Effector memory CD4-positive, alpha-beta T cell (primary cell): ENCODE measurements around the gene TBXAS1.

Experiments
- DNase-seq, 3 donors: peaks; one replicate each; pipeline ENCODE4 v3.0.0-alpha.2; 2020
- H3K27ac ChIP-seq: 2 replicates; pipeline ENCODE4 v1.7.0; 2013; ENCODE audit warnings: mild to moderate bottlenecking, low read length, moderate library complexity; ENCODE audit not compliant: insufficient read depth, poor library complexity, severe bottlenecking
- H3K27me3 ChIP-seq: replicated peaks from 2 replicates; pipeline ENCODE4 v1.7.0; 2013; ENCODE audit warnings: mild to moderate bottlenecking, low read length; ENCODE audit not compliant: insufficient read depth, control insufficient read depth, poor library complexity, severe bottlenecking
- H3K36me3 ChIP-seq: 2 replicates; pipeline ENCODE4 v1.7.0; 2013; ENCODE audit warnings: mild to moderate bottlenecking, low read length, moderate library complexity; ENCODE audit not compliant: control insufficient read depth, insufficient read depth
- H3K4me1 ChIP-seq: 2 replicates; pipeline ENCODE4 v1.7.0; 2013; ENCODE audit warnings: low read length, mild to moderate bottlenecking; ENCODE audit not compliant: control insufficient read depth, insufficient read depth, poor library complexity, severe bottlenecking
- H3K4me3 ChIP-seq: 2 replicates; pipeline ENCODE4 v1.7.0; 2013; ENCODE audit warnings: low read length, low read depth, mild to moderate bottlenecking; ENCODE audit not compliant: insufficient read depth, poor library complexity, severe bottlenecking
- H3K9me3 ChIP-seq: 2 replicates; pipeline ENCODE4 v1.7.0; 2013; ENCODE audit warnings: mild to moderate bottlenecking, low read length, moderate library complexity; ENCODE audit not compliant: control insufficient read depth

The TBXAS1 gene

GRCh38 chr7:140026935-140027334 lies 197.9 kb downstream of the TBXAS1 start:
- H3K9me3 ChIP-seq, result no peaks in the 10 kb centered on the region
- H3K27me3 ChIP-seq, result no peaks in the 10 kb centered on the region
- H3K4me1 ChIP-seq, result no peaks in the 10 kb centered on the region
- H3K36me3 ChIP-seq, result peaks cover 54% of the 10 kb centered on the region
- no peak for DNase-seq
- no peak overlapping the region for H3K4me3 ChIP-seq
- no peak overlapping the region for H3K27ac ChIP-seq

GRCh38 chr7:140027858-140028257 lies 198.8 kb downstream of the TBXAS1 start:
- Histone ChIP-seq H3K36me3 (peaks cover 50% of the 10 kb centered on the region), H3K4me3 (no peak overlapping the region), H3K27ac (no peak overlapping the region), H3K4me1 (no peaks in the 10 kb centered on the region), H3K27me3 (no peaks in the 10 kb centered on the region), H3K9me3 (no peaks in the 10 kb centered on the region)
- DNase-seq, result no peak

- no peaks in the 10 kb centered on the region for H3K27me3 ChIP-seq
- DNase-seq, result no peak
These were observed 199.2 kb downstream of the TBXAS1 start for GRCh38 chr7:140028311-140028710.

GRCh38 chr7:140029072-140029471 lies 200.0 kb downstream of the TBXAS1 start:
- no peak for DNase-seq

More at GRCh38 chr7:140028311-140028710, 199.2 kb downstream of the TBXAS1 start:
- Histone ChIP-seq H3K4me1 (no peaks in the 10 kb centered on the region), H3K9me3 (no peaks in the 10 kb centered on the region), H3K27ac (no peak overlapping the region), H3K36me3 (peaks cover 51% of the 10 kb centered on the region), H3K4me3 (no peak overlapping the region)

GRCh38 chr7:140031364-140031763 lies 202.3 kb downstream of the TBXAS1 start:
- H3K27me3 ChIP-seq, result no peaks in the 10 kb centered on the region
- H3K36me3 ChIP-seq, result peaks cover 38% of the 10 kb centered on the region
- no peaks in the 10 kb centered on the region for H3K9me3 ChIP-seq
- H3K4me3 ChIP-seq, result no peak overlapping the region
- no peaks in the 10 kb centered on the region for H3K4me1 ChIP-seq
- no peak for DNase-seq
- H3K27ac ChIP-seq, result no peak overlapping the region

More at GRCh38 chr7:140029072-140029471, 200.0 kb downstream of the TBXAS1 start:
- Histone ChIP-seq H3K27ac (no peak overlapping the region), H3K9me3 (no peaks in the 10 kb centered on the region), H3K4me3 (no peak overlapping the region), H3K27me3 (no peaks in the 10 kb centered on the region), H3K36me3 (peaks cover 51% of the 10 kb centered on the region), H3K4me1 (no peaks in the 10 kb centered on the region)

- H3K4me3 ChIP-seq, result no peak overlapping the region
- H3K4me1 ChIP-seq, result no peaks in the 10 kb centered on the region
- no peaks in the 10 kb centered on the region for H3K27me3 ChIP-seq
- H3K36me3 ChIP-seq, result peaks cover 32% of the 10 kb centered on the region
- no peak overlapping the region for H3K27ac ChIP-seq
- no peak for DNase-seq
- H3K9me3 ChIP-seq, result no peaks in the 10 kb centered on the region
These were observed 204.0 kb downstream of the TBXAS1 start for GRCh38 chr7:140033036-140033435.

GRCh38 chr7:140033779-140034363 lies 204.8 kb downstream of the TBXAS1 start:
- Histone ChIP-seq H3K4me1 (no peaks in the 10 kb centered on the region), H3K9me3 (no peaks in the 10 kb centered on the region), H3K27me3 (no peaks in the 10 kb centered on the region), H3K27ac (no peak overlapping the region), H3K4me3 (no peak overlapping the region), H3K36me3 (peaks cover 33% of the 10 kb centered on the region)
- no peak for DNase-seq

GRCh38 chr7:140034421-140034820 lies 205.4 kb downstream of the TBXAS1 start:
- no peaks in the 10 kb centered on the region for H3K4me1 ChIP-seq
- H3K27ac ChIP-seq, result no peak overlapping the region
- no peak overlapping the region for H3K4me3 ChIP-seq
- DNase-seq, result no peak
- H3K27me3 ChIP-seq, result no peaks in the 10 kb centered on the region
- no peaks in the 10 kb centered on the region for H3K9me3 ChIP-seq
- peaks cover 38% of the 10 kb centered on the region for H3K36me3 ChIP-seq

GRCh38 chr7:140035400-140036223 lies 206.5 kb downstream of the TBXAS1 start:
- Histone ChIP-seq H3K4me1 (no peaks in the 10 kb centered on the region), H3K36me3 (peaks cover 49% of the 10 kb centered on the region), H3K9me3 (no peaks in the 10 kb centered on the region), H3K4me3 (no peak overlapping the region), H3K27me3 (no peaks in the 10 kb centered on the region), H3K27ac (no peak overlapping the region)
- no peak for DNase-seq

- Histone ChIP-seq H3K27ac (no peak overlapping the region), H3K4me3 (no peak overlapping the region), H3K27me3 (no peaks in the 10 kb centered on the region), H3K4me1 (no peaks in the 10 kb centered on the region), H3K36me3 (peaks cover 57% of the 10 kb centered on the region), H3K9me3 (no peaks in the 10 kb centered on the region)
- no peak for DNase-seq
These were observed 207.3 kb downstream of the TBXAS1 start for GRCh38 chr7:140036224-140036962.
